Natural killer cell (primary cell): ENCODE results near the gene PKHD1. TPM values are rescaled to one million over a fixed set of nuclear protein-coding genes. Genes with fewer than 3 reads are reported as not detected.

ENCODE experiments used
- ATAC-seq, 3 donors: fragments of 150-1000 bp in 2 of 3; fragments of 200-7000 bp in 1 of 3; cut with Tn5 transposase; 1 replicate in 1 of 3; 2 replicates in 2 of 3; pipeline ENCODE4 v1.10.0; 2021; ENCODE audit warnings: mild to moderate bottlenecking in 2 of 3, moderate library complexity in 2 of 3
- DNase-seq, 2 donors: peaks; one replicate each; pipeline versions ENCODE4 v3.0.0 to v3.0.0-alpha.2; 2013 to 2021; ENCODE audit warnings: mixed read lengths in 1 of 2
- H3K27ac ChIP-seq: one replicate; pipeline ENCODE4 v1.5.1; 2013; ENCODE audit warnings: mild to moderate bottlenecking, low read length
- H3K27me3 ChIP-seq: one replicate; pipeline ENCODE4 v1.6.1; 2013; ENCODE audit warnings: low read length; ENCODE audit not compliant: control insufficient read depth, insufficient read depth
- H3K36me3 ChIP-seq: one replicate; pipeline ENCODE4 v1.6.1; 2013; ENCODE audit warnings: low read length; ENCODE audit not compliant: control insufficient read depth, insufficient read depth
- H3K4me1 ChIP-seq: one replicate; pipeline ENCODE4 v1.6.1; 2013; ENCODE audit warnings: low read length; ENCODE audit not compliant: control insufficient read depth, insufficient read depth
- H3K4me3 ChIP-seq: one replicate; pipeline ENCODE4 v1.5.1; 2013; ENCODE audit warnings: low read length
- H3K9me3 ChIP-seq: one replicate; pipeline ENCODE4 v1.6.1; 2013; ENCODE audit warnings: low read length; ENCODE audit not compliant: control insufficient read depth, insufficient read depth
- H3K27ac Mint-ChIP-seq, 2 donors: one replicate each; pipeline ENCODE4 v1.8.0; 2022; ENCODE audit warnings: mild to moderate bottlenecking in 2 of 2, mixed read lengths in 2 of 2, moderate library complexity in 1 of 2
- H3K27me3 Mint-ChIP-seq, 2 donors: one replicate each; pipeline ENCODE4 v1.8.0; 2022; ENCODE audit warnings: low read depth in 2 of 2, mixed read lengths in 2 of 2
- H3K36me3 Mint-ChIP-seq: one replicate; pipeline ENCODE4 v1.8.0; 2022; ENCODE audit warnings: mixed read lengths
- H3K4me1 Mint-ChIP-seq, 2 donors: one replicate each; pipeline ENCODE4 v1.8.0; 2022; ENCODE audit warnings: mixed read lengths in 2 of 2
- H3K4me3 Mint-ChIP-seq: one replicate; pipeline ENCODE4 v1.8.0; 2022; ENCODE audit warnings: mild to moderate bottlenecking, moderate library complexity, mixed read lengths
- H3K9me3 Mint-ChIP-seq, 2 donors: one replicate each; pipeline ENCODE4 v1.8.0; 2022; ENCODE audit warnings: mixed read lengths in 2 of 2
- WGBS: methylation state at CpG from one replicate; pipeline ENCODE4 v1.1.7; 2013; ENCODE audit warnings: missing lambda C conversion rate; ENCODE audit not compliant: insufficient coverage; 5-methylcytosine and 5-hydroxymethylcytosine counted together
- intact Hi-C: fragments of 100-400 bp; cut with micrococcal nuclease; formaldehyde crosslinking; loops from one replicate; pipeline ENCODE4 v1.14.2; 2022
- total RNA-seq, 4 donors: library from RNA; stranded (reverse); fragments of 120-200 nt in 1 of 4; gene quantifications; one replicate each; pipeline versions ENCODE4 v1.2.3 to v1.2.4, GENCODE V29; 2013 to 2022
- TF ChIP-seq, protein P1 (sequence below): fragments of 200-600 bp; IDR thresholded peaks from one replicate; pipeline ENCODE4 v1.8.0; 2022; ENCODE audit warnings: antibody characterized with exemption

Gene PKHD1
- total RNA-seq, 3 donors from 2014 or later (not counting 1 experiment from before 2014, with no cell fraction given): not detected

DNA sequence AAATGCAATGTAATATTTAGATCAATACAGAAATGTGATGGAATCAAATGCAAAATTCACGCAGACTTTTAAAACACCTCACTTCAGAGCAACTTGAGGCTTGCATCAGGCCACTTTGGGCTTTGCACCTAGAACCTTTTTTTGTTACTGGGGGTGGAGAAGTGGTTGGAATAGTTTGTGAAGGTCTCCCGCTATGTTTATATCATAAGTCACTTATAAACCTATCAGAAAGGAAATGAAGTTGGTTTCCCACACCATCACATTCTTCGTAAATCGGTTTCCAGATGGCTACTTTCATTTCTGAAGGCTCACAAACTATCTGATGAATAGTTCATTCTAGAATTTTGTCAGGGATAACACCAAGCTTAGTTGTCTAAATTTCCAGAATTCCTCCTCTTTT, 74.8 kb downstream of the PKHD1 start:
- no peak for ATAC-seq
- H3K9me3 ChIP-seq: no peaks in the 10 kb centered on the region
- Mint-ChIP-seq H3K4me1 (no peaks in the 10 kb centered on the region), H3K27me3 (peaks cover 14 to 15% of the 10 kb centered on the region in 2 donors), H3K4me3 (no peak overlapping the region), H3K36me3 (no peaks in the 10 kb centered on the region), H3K9me3 (no peaks in the 10 kb centered on the region), H3K27ac (no peak overlapping the region)
- 96% methylated on average over 2 of the region's 4 CpGs for WGBS
- no peak for DNase-seq
- TF ChIP-seq, protein P1, sequence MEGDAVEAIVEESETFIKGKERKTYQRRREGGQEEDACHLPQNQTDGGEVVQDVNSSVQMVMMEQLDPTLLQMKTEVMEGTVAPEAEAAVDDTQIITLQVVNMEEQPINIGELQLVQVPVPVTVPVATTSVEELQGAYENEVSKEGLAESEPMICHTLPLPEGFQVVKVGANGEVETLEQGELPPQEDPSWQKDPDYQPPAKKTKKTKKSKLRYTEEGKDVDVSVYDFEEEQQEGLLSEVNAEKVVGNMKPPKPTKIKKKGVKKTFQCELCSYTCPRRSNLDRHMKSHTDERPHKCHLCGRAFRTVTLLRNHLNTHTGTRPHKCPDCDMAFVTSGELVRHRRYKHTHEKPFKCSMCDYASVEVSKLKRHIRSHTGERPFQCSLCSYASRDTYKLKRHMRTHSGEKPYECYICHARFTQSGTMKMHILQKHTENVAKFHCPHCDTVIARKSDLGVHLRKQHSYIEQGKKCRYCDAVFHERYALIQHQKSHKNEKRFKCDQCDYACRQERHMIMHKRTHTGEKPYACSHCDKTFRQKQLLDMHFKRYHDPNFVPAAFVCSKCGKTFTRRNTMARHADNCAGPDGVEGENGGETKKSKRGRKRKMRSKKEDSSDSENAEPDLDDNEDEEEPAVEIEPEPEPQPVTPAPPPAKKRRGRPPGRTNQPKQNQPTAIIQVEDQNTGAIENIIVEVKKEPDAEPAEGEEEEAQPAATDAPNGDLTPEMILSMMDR: no peak
- no peak overlapping the region for H3K27ac ChIP-seq
- H3K4me3 ChIP-seq: no peak overlapping the region
- no peaks in the 10 kb centered on the region for H3K4me1 ChIP-seq
- no peaks in the 10 kb centered on the region for H3K36me3 ChIP-seq
- no peaks in the 10 kb centered on the region for H3K27me3 ChIP-seq
- intact Hi-C loops: no loop called here

DNA sequence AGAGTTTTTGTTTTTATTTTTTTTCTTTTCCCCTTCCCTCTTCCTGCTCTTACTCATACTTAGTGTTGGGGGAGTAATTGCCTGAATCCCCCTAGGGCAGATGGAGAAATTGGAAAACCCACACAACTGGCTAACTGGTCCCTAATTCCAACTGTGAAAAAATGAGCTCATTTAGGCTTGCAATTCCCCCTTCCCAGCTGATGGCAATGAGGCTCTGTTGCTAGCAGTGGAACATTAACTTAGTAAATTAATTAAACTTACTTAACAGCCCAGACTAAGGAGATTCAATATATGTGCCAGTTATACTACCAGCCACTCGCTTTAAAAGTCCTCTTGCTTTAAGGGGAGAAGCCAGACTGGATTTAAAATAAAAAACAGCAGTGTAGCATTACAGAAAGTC, 76.6 kb downstream of the PKHD1 start:
- 89% methylated on average over 1 of the region's 1 CpG for WGBS
- ATAC-seq: no peak
- TF ChIP-seq, protein P1: no peak
- Mint-ChIP-seq H3K4me3 (no peak overlapping the region), H3K27me3 (peaks cover 14 to 15% of the 10 kb centered on the region in 2 donors), H3K9me3 (no peaks in the 10 kb centered on the region), H3K27ac (no peak overlapping the region), H3K36me3 (no peaks in the 10 kb centered on the region), H3K4me1 (no peaks in the 10 kb centered on the region)
- no peaks in the 10 kb centered on the region for H3K9me3 ChIP-seq
- H3K4me1 ChIP-seq: no peaks in the 10 kb centered on the region
- H3K4me3 ChIP-seq: no peak overlapping the region
- no peaks in the 10 kb centered on the region for H3K36me3 ChIP-seq
- no peak for DNase-seq
- no peaks in the 10 kb centered on the region for H3K27me3 ChIP-seq
- no peak overlapping the region for H3K27ac ChIP-seq
- intact Hi-C loops: no loop called here

DNA sequence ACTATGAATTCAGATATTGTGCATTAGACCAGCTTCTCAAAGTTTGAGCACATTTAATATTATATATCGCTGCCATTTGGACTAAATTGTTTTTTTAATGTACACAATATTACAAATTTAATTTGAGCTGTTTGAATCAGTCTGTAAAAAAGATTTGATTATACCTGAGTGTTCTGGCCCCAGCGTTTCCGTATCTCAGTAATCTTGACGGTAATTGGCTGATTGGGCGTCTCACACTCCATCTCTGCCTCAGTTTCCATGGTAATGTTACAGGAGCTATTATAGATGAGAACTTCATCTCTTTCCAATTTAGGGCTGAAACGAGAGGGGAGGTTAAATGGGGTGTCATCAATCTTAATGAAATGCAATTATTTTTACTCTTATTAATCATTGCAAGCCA, 77.3 kb downstream of the PKHD1 start:
- DNase-seq (no peak), ATAC-seq (no peak)
- TF ChIP-seq, protein P1: no peak
- Mint-ChIP-seq H3K4me1 (no peaks in the 10 kb centered on the region), H3K4me3 (no peak overlapping the region), H3K9me3 (no peaks in the 10 kb centered on the region), H3K27me3 (peaks cover 14 to 16% of the 10 kb centered on the region in 2 donors), H3K27ac (no peak overlapping the region), H3K36me3 (no peaks in the 10 kb centered on the region)
- no peaks in the 10 kb centered on the region for H3K36me3 ChIP-seq
- intact Hi-C loops: no loop called here
- no peaks in the 10 kb centered on the region for H3K27me3 ChIP-seq
- no peaks in the 10 kb centered on the region for H3K4me1 ChIP-seq
- H3K9me3 ChIP-seq: no peaks in the 10 kb centered on the region
- no peak overlapping the region for H3K4me3 ChIP-seq
- H3K27ac ChIP-seq: no peak overlapping the region
- WGBS: 100% methylated on average over 4 of the region's 6 CpGs

DNA sequence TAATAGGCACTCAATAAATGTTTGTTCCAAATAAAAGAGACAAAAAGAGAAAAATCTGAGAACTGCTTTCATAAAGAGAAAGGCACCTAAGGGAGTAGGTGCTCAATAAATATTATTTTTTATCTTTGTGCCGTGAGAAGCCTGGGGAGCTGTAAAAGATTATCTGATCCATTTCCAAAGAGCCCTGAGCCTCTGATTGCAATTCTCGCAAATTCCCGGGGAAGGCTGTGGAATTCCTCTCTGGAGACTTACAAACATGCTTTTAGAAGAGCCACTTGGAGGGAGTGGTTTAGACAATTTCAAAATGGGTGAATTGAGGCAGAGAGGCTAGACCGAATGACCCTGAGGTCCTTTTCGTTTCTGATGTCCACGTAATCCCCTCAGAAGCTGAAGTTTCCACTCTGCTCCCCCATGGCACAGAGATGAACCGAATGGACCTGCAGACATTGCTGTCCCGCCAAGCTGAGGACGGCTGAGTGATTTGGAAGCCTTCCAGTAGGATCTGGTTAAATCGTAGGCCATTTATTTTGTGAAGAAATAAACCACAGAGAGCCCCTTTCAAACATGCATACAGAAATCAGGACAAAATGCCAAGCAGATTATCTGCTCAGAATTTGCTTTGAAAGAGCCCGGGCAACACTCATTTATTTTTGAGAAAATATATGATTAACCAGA, 77.8 kb downstream of the PKHD1 start:
- H3K27ac Mint-ChIP-seq: no peak overlapping the region

More for the DNA sequence above, 77.8 kb downstream of the PKHD1 start:
- 84% methylated on average over 11 of the region's 11 CpGs for WGBS
- TF ChIP-seq, protein P1: no peak
- ATAC-seq (no peak), DNase-seq (no peak)
- no peaks in the 10 kb centered on the region for H3K4me1 ChIP-seq
- H3K9me3 ChIP-seq: no peaks in the 10 kb centered on the region
- no peak overlapping the region for H3K4me3 Mint-ChIP-seq
- no peak overlapping the region for H3K4me3 ChIP-seq
- no peak overlapping the region for H3K27ac ChIP-seq
- H3K9me3 Mint-ChIP-seq: no peaks in the 10 kb centered on the region
- peaks cover 14 to 18% of the 10 kb centered on the region in 2 donors for H3K27me3 Mint-ChIP-seq
- H3K4me1 Mint-ChIP-seq: no peaks in the 10 kb centered on the region
- H3K27me3 ChIP-seq: no peaks in the 10 kb centered on the region
- H3K36me3 ChIP-seq: no peaks in the 10 kb centered on the region
- intact Hi-C loops: no loop called here
- no peaks in the 10 kb centered on the region for H3K36me3 Mint-ChIP-seq
